ENCODE measurements around the gene ZNF311. TPM values are rescaled to one million over a fixed set of nuclear protein-coding genes. Genes with fewer than 3 reads are reported as not detected.

Gene ZNF311
- total and polyA plus RNA-seq, 2 of the 13 experiments (the other 11 are each of a cell fraction or from before 2014, with no cell fraction given), result not detected

- TF ChIP-seq ZNF296 (CRISPR knock-in tag; conservative IDR thresholded peaks at IDR 0.05) (no peak), ZSCAN31 (CRISPR knock-in tag; IDR thresholded peaks at IDR 0.05; ENCODE audit: low read depth) (no peak)
Measured at GRCh38 chr6:29016559-29017427, 11.7 kb upstream of the ZNF311 start (continued).

GRCh38 chr6:29014729-29015608 is 9.9 kb upstream of the ZNF311 start:
- CTCF ChIA-PET (ENCODE audit: low intra/inter-chr PET ratio, low total read pairs), result interaction anchor here (2.3 to 3.5 kb wide), 2 partner anchors 46 to 178 kb away, joined by 7 to 84 read pairs; no protein-coding TSS in a partner anchor
- Histone ChIP-seq H3K4me2 (ENCODE audit: low read depth, low read length) (no peak overlapping the region), H3K4me3 (replicated peaks in 1 of 3; ENCODE audit: insufficient read depth in 1 of 3, low read depth in 2 of 3, low read length in 3 of 3) (no peak overlapping the region), H3K9ac (ENCODE audit: insufficient read depth, low read depth, low read length) (no peak overlapping the region), H3K9me3 (ENCODE audit: low read length) (no peaks in the 10 kb centered on the region), H3K27me3 (ENCODE audit: control insufficient read depth in 1 of 2, insufficient read depth in 2 of 2, low read length in 2 of 2) (no peaks in the 10 kb centered on the region; a peak in 2 of 5 replicates), H3K4me1 (ENCODE audit: insufficient read depth, low read length) (peaks cover 25% of the 10 kb centered on the region), H4K20me1 (ENCODE audit: insufficient read depth, low read length) (no peaks in the 10 kb centered on the region), H3K79me2 (ENCODE audit: insufficient read depth, low read length) (no peaks in the 10 kb centered on the region), H3K36me3 (replicated peaks in 1 of 2; ENCODE audit: control insufficient read depth in 1 of 2, insufficient read depth in 2 of 2, low read length in 2 of 2) (no peaks in the 10 kb centered on the region), H2AFZ (ENCODE audit: low read length) (no peak overlapping the region), H3K27ac (ENCODE audit: extremely low read length, insufficient read depth, low read length) (no peak overlapping the region)
- TF ChIP-seq ZNF687 (CRISPR knock-in tag; IDR thresholded peaks at IDR 0.05) (peak; percentile 32; the same call in 1 of the 2 replicates), ZNF619 (CRISPR knock-in tag; IDR thresholded peaks at IDR 0.05) (no peak), IRX3 (CRISPR knock-in tag; IDR thresholded peaks at IDR 0.05; ENCODE audit: borderline replicate concordance, low read depth) (no peak), ZBTB33 (CRISPR knock-in tag; IDR thresholded peaks at IDR 0.05) (peak; percentile 95)
- no TSS peak for BruUV-seq (replicated peaks)
- intact Hi-C loops (cut with micrococcal nuclease; ENCODE audit: unreplicated experiment) (loop anchor here (5.0 kb wide), 1 partner anchor 138 kb away; no protein-coding TSS in a partner anchor), in situ Hi-C loops (cut with HindIII; ENCODE audit: extremely low pct_ligation_motif_present, low pct_unique_long_range_greater_than_20kb) (loop anchor here (5.0 to 10.0 kb wide), 4 partner anchors 73 to 330 kb away; no protein-coding TSS in a partner anchor)
- 97% methylated on average over 66 of the region's 79 CpGs for WGBS (ENCODE audit: low lambda C conversion rate)
- POLR2A ChIA-PET, result interaction anchor here (0.8 to 2.7 kb wide), 10 partner anchors 29 to 1122 kb away, joined by 3 to 17 read pairs (median 8); partner anchors contain the start of gene TRIM27
- ATAC-seq, result no peak
- no peak for DNase-seq (ENCODE audit: low spot score)
- no peak for FAIRE-seq
